ENCODE measurements around the gene NRAS.

Gene NRAS

DNA sequence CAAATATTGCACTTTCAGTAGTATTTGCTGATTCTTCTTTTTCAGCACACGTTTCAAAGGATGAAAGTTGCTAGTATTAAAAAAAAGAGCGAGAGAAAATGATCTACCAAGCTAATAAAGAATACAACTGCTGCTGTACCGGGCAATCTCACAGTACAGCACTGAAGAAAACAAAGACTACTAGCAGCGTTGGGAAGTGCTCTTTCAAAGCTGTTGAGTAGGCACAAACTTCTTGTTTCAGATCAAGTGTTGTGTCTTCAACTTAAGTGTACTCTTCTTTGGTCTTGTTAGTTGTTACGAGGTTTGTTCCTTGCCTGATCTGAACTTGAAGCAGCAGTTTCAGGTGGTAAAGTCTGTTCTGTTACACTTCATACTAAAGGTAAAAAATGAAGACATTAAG lies 33.3 kb upstream of the NRAS start:
- no peaks in the 10 kb centered on the region for H3K27me3 ChIP-seq (ENCODE audit: low read length)
- H3K79me2 ChIP-seq (ENCODE audit: insufficient read depth, low read length): peaks cover 100% of the 10 kb centered on the region
- no peak overlapping the region for H3K27ac ChIP-seq (ENCODE audit: low read depth, low read length)
- TF ChIP-seq, protein P1, sequence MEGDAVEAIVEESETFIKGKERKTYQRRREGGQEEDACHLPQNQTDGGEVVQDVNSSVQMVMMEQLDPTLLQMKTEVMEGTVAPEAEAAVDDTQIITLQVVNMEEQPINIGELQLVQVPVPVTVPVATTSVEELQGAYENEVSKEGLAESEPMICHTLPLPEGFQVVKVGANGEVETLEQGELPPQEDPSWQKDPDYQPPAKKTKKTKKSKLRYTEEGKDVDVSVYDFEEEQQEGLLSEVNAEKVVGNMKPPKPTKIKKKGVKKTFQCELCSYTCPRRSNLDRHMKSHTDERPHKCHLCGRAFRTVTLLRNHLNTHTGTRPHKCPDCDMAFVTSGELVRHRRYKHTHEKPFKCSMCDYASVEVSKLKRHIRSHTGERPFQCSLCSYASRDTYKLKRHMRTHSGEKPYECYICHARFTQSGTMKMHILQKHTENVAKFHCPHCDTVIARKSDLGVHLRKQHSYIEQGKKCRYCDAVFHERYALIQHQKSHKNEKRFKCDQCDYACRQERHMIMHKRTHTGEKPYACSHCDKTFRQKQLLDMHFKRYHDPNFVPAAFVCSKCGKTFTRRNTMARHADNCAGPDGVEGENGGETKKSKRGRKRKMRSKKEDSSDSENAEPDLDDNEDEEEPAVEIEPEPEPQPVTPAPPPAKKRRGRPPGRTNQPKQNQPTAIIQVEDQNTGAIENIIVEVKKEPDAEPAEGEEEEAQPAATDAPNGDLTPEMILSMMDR (IDR thresholded peaks at IDR 0.05; ENCODE audit: insufficient read depth, low read length, poor library complexity, severe bottlenecking): no peak
- TF ChIP-seq EZH2phosphoT487 (conservative IDR thresholded peaks at IDR 0.05; ENCODE audit: low read length): no peak
- no peak overlapping the region for H3K9ac ChIP-seq (ENCODE audit: low read length)
- H3K4me2 ChIP-seq (ENCODE audit: low read depth, low read length, poor library complexity, severe bottlenecking): no peak overlapping the region
- no peaks in the 10 kb centered on the region for H3K9me3 ChIP-seq (ENCODE audit: insufficient read depth, low read length)
- peaks cover 9% of the 10 kb centered on the region; the same call in 1 of the 2 replicates for H3F3A ChIP-seq (ENCODE audit: insufficient read depth)
- H2AFZ ChIP-seq (ENCODE audit: low read depth, low read length, severe bottlenecking): no peak overlapping the region
- H3K36me3 ChIP-seq (ENCODE audit: low read length): peaks cover 55% of the 10 kb centered on the region
- H3K4me3 ChIP-seq (ENCODE audit: insufficient read depth, low read length, poor library complexity, severe bottlenecking): no peak overlapping the region
- no peaks in the 10 kb centered on the region for H3K9me2 ChIP-seq (replicated peaks; ENCODE audit: insufficient read depth, low read length)
- H4K20me1 ChIP-seq (ENCODE audit: low read depth, low read length): peaks cover 83% of the 10 kb centered on the region

DNA sequence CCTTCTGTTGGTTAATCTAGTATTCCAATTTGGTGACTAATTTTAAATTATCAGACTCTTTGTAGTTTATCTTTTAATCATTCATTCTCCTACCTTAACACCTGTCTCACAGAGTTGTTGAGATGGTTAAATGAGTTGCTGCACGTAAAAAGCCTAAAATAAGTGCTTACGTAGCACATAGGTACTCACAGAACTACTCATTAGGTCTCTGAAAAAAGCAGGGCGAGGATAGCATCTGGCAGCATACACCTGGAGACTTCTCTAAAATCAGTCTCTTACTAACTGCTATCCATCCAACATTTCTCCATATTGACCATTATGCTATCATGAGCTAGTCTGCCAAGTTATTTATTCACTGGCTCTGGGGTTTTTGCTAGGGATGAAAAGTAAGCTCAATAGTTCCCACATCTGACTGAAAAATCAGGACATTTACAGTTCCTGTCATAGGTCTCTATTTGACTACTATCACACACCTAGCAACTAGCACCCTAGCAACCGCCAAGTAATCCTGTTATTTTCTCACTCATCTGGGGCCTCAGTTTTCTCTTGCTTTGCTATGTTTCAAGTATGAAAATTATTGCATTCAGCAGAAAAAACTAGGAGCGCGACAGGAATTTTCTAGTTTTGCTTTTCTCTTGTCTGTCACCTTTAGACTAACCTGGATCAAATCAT lies 30.0 kb upstream of the NRAS start:
- H3K4me2 ChIP-seq (ENCODE audit: low read depth, low read length, poor library complexity, severe bottlenecking): no peak overlapping the region

DNA sequence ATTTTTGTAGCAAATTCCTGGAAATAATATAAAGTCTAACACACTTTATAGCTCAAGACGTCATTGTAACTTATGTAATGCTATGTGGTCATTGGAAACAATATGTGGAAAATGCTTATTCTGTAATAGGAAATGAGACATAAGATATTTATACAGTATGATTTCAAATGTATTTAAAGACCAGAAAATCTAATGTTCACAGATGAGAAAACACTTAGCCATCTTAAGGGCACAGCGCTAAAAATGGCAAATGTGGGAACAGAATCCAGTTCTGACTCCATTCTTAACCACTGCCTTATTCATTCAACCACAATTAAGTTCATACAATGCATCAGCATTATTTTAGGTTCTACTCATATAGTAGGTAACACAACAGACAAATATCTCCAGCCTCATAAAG lies 28.7 kb upstream of the NRAS start:
- no peak overlapping the region for H3K9ac ChIP-seq (ENCODE audit: low read length)
- H3K4me2 ChIP-seq (ENCODE audit: low read depth, low read length, poor library complexity, severe bottlenecking): no peak overlapping the region
- peaks cover 10% of the 10 kb centered on the region; the same call in 1 of the 2 replicates for H3F3A ChIP-seq (ENCODE audit: insufficient read depth)
- H3K27me3 ChIP-seq (ENCODE audit: low read length): no peaks in the 10 kb centered on the region
- H3K9me2 ChIP-seq (replicated peaks; ENCODE audit: insufficient read depth, low read length): no peaks in the 10 kb centered on the region
- H4K20me1 ChIP-seq (ENCODE audit: low read depth, low read length): peaks cover 83% of the 10 kb centered on the region
- H2AFZ ChIP-seq (ENCODE audit: low read depth, low read length, severe bottlenecking): no peak overlapping the region
- peaks cover 81% of the 10 kb centered on the region for H3K36me3 ChIP-seq (ENCODE audit: low read length)
- H3K4me3 ChIP-seq (ENCODE audit: insufficient read depth, low read length, poor library complexity, severe bottlenecking): no peak overlapping the region
- H3K27ac ChIP-seq (ENCODE audit: low read depth, low read length): no peak overlapping the region
- TF ChIP-seq, protein P1 (IDR thresholded peaks at IDR 0.05; ENCODE audit: insufficient read depth, low read length, poor library complexity, severe bottlenecking): no peak
- no peak for TF ChIP-seq EZH2phosphoT487 (conservative IDR thresholded peaks at IDR 0.05; ENCODE audit: low read length)
- peaks cover 100% of the 10 kb centered on the region for H3K79me2 ChIP-seq (ENCODE audit: insufficient read depth, low read length)
- H3K9me3 ChIP-seq (ENCODE audit: insufficient read depth, low read length): no peaks in the 10 kb centered on the region

More for the DNA sequence above, 30.0 kb upstream of the NRAS start:
- Histone ChIP-seq H3K36me3 (ENCODE audit: low read length) (peaks cover 72% of the 10 kb centered on the region), H3K9me3 (ENCODE audit: insufficient read depth, low read length) (no peaks in the 10 kb centered on the region), H2AFZ (ENCODE audit: low read depth, low read length, severe bottlenecking) (no peak overlapping the region), H3K9me2 (replicated peaks; ENCODE audit: insufficient read depth, low read length) (no peaks in the 10 kb centered on the region), H3K27ac (ENCODE audit: low read depth, low read length) (no peak overlapping the region), H3K79me2 (ENCODE audit: insufficient read depth, low read length) (peaks cover 100% of the 10 kb centered on the region), H3F3A (ENCODE audit: insufficient read depth) (peaks cover 9% of the 10 kb centered on the region; the same call in 1 of the 2 replicates), H3K4me3 (ENCODE audit: insufficient read depth, low read length, poor library complexity, severe bottlenecking) (no peak overlapping the region), H4K20me1 (ENCODE audit: low read depth, low read length) (peaks cover 84% of the 10 kb centered on the region), H3K9ac (ENCODE audit: low read length) (no peak overlapping the region), H3K27me3 (ENCODE audit: low read length) (no peaks in the 10 kb centered on the region)
- no peak for TF ChIP-seq EZH2phosphoT487 (conservative IDR thresholded peaks at IDR 0.05; ENCODE audit: low read length)
- TF ChIP-seq, protein P1 (IDR thresholded peaks at IDR 0.05; ENCODE audit: insufficient read depth, low read length, poor library complexity, severe bottlenecking): no peak

All from SU-DHL-6 (cell line).